GM12864 (cell line): ENCODE measurements around the gene NET1.

Experiments used
- DNase-seq: peaks from one replicate; pipeline ENCODE4 v3.0.0-alpha.2; 2011; ENCODE audit warnings: low read depth
- H3K4me3 ChIP-seq: 2 replicates; pipeline ENCODE4 v1.5.1; 2011; ENCODE audit warnings: mild to moderate bottlenecking, low read depth, low read length, control low read depth
- TF ChIP-seq, protein P1 (sequence below): IDR thresholded peaks from 2 replicates; pipeline ENCODE4 v1.5.1; 2011; ENCODE audit warnings: low read depth, mild to moderate bottlenecking, moderate library complexity, low read length, control low read depth, inconsistent platforms; ENCODE audit errors: missing control alignments

The NET1 gene

DNA sequence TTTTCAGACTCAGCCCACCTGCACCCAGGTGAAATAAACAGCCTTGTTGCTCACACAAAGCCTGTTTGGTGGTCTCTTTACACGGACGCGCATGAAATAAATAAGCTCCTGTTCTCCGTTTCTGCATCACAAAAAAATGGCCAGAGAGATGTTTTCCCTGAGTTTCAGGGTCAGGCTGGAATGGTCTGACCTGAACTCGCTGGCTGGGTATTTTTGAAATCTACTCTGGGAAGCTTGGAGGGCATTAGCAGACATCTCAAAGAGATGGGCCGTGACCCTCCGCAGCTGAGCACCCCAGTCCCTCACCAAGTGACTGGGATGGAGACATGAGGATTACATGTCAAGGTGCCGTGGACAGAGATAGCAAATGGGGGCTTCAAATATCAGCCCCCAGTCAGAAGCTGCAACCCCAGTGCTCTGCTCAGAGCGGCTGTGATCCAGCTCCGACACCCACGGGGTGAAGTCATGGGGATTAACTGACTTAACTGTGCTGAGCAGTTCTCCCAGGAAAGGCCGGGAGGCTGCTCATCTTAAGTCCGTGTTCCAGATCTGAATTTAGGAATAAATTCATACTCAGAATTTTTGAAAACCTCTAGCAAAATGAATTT, 64.7 kb downstream of the NET1 start:
- TF ChIP-seq, protein P1, sequence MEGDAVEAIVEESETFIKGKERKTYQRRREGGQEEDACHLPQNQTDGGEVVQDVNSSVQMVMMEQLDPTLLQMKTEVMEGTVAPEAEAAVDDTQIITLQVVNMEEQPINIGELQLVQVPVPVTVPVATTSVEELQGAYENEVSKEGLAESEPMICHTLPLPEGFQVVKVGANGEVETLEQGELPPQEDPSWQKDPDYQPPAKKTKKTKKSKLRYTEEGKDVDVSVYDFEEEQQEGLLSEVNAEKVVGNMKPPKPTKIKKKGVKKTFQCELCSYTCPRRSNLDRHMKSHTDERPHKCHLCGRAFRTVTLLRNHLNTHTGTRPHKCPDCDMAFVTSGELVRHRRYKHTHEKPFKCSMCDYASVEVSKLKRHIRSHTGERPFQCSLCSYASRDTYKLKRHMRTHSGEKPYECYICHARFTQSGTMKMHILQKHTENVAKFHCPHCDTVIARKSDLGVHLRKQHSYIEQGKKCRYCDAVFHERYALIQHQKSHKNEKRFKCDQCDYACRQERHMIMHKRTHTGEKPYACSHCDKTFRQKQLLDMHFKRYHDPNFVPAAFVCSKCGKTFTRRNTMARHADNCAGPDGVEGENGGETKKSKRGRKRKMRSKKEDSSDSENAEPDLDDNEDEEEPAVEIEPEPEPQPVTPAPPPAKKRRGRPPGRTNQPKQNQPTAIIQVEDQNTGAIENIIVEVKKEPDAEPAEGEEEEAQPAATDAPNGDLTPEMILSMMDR: no peak
- no peak for DNase-seq

DNA sequence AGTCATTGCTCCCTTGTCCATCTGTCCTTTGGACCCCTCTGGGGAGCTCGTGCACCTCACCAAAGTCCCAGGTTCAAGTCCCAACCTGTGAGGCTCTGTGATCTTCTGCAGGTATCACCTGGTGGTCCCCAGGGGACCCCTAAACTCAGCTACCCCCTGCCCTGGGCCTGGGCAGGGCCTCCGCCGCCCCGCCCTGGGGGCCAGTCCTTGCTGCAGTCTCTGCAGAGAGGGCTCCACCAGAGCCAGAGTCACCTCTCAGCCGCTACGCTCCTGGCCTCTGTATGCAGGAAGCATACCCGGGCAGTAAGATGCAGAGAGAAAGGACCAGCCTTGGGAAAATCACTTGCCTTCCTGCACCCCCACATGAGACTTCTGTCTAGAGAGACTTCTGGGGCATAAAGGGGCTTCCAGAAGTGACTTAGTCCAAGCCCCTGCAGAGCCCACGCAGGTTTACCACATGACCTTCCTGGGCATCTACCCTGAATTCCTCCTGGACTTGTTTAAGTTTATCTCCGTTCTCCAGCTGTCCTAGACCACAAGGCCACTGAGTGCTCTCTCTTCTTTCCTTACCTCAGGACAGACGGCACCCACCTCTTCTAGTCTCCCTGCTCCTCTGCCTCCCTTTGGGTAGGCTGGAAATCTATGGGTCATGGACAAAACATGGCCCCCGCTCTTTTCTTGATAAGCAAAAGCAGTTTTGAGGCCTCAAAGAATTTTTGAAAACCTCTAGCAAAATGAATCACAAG, 65.8 kb downstream of the NET1 start:
- no peak overlapping the region for H3K4me3 ChIP-seq
- no peak for DNase-seq
- TF ChIP-seq, protein P1: no peak

More for the DNA sequence above, 64.7 kb downstream of the NET1 start:
- H3K4me3 ChIP-seq: no peak overlapping the region

DNA sequence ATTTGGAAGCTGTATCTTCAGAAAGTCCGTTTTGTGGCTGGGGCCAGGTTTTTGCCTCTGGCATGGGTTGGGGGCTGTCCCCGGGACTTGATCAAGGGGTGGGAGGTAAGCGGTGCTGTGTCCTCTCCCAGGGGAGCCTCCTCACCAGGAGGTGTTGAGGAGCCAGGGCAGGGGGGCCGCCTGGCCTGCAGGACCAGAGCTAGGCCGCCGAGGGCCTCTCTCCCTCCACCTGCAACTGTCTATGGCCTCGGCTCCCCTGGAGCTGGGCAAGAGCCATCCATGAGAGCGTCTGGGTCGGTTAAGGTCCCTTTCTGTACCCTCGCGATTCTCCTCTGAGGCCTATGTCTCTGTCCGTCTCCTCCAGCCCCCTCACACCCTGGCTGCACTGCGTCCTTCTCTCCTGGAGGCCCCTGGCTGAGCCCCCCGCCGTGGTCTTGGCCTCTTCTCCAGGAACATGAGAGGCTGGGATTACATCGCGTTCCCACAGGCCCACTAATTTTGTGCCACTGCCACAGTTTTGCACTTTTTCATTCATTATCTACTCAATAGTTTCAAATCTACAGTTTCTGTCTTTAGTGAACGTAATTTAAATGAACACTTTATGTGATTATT, 66.4 kb downstream of the NET1 start:
- TF ChIP-seq, protein P1: no peak
- H3K4me3 ChIP-seq: no peak overlapping the region
- no peak for DNase-seq

DNA sequence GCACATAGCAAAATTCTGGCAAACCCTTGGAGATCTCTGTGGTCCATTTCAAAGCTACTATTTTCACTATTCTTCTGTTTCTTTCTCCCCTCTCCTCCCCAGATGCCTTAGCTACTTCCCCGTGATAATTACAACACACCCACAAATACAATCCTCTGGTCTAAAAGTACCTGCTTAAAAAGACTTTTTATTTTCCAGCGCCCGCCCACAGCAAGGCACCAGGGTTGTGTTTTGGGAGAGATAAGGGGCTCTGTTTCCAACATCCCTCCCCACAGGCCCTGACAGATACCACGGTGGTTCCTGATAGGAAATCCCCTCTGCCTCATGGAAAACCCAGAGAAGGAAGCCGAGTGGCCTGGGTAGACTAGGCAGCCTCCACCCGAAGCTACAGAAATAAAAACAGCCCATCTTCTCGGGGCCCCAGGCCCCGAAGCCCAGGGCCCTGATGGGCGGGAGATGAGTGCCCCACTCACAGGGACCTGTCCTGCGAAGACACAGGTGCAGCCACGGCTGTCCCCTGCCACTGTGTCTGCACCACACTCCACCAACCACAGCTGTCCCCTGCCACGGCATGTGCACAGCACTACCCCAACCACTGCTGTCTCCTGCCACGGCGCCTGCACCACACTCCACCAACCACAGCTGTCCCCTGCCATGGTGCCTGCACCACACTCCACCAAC, 67.3 kb downstream of the NET1 start:
- H3K4me3 ChIP-seq: no peak overlapping the region
- DNase-seq: no peak
- TF ChIP-seq, protein P1: no peak

DNA sequence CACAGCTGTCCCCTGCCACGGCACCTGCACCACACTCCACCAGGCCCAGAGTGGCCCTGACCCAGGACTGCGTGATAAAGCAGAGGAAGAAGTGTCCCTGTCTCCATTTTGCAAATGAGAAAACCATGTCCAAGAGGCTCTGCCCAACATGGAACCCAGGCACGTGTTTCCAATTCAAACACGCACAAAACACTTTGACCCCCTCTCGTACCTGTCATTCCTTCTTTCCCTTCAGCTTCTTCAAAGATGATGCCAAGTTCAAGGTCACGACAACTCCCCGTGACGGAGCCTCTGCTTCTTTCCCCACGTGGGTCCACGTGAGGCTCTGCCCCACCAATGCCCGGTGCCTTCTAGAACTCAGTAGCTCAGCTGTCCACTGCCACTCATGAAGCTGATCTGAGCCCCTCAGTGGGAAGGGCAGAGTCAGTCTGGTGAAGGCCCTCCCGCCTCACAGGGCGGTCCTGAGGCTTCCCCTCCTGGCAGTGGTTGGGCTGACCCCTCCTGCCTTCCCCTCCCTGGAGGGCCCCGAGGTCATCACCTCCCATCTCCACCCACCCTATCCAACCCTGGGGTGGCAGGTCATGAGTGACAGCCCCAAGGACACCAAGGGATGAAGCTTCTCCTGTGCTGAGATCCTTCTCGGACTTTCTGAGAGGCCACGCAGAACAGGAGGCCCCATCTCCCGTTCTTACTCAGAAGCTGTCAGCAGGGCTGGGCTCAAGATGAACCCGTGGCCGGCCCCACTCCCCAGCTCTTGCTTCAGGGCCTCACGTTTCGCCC, 68.0 kb downstream of the NET1 start:
- TF ChIP-seq, protein P1: no peak
- H3K4me3 ChIP-seq: no peak overlapping the region
- no peak for DNase-seq

DNA sequence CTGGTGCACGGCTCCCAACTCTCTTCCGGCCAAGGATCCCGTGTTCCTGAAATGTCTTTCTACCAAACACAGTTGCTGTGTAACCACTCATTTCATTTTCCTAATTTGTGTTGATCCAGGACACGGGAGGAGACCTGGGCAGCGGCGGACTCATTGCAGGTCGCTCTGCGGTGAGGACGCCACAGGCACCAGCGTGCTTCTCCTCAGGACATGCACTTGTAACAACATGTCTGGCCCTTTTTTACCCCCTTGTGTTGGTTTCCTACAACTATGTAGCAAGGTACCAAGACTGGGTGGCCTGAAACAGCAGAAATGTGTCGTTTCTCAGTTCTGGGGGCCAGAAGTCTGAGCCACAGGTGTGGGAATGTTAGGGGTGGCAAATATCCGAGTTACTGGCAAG, 68.8 kb downstream of the NET1 start:
- DNase-seq: no peak
- H3K4me3 ChIP-seq: no peak overlapping the region
- TF ChIP-seq, protein P1: no peak
